DOHH2 (cell line): Measurements from ENCODE around the gene TTC39A.

Source experiments
- H3F3A ChIP-seq: fragments of 200-600 bp; sonication (generic), shearing (Covaris generic); 2 replicates; pipeline ENCODE4 v1.6.0; 2016; ENCODE audit warnings: antibody characterized with exemption, mild to moderate bottlenecking; ENCODE audit not compliant: control insufficient read depth, insufficient read depth
- H3K27ac ChIP-seq: fragments of 200-600 bp; sonication (generic); 2 replicates; pipeline ENCODE4 v1.5.1; 2014; ENCODE audit warnings: low read depth, mild to moderate bottlenecking, low read length, moderate library complexity
- H3K27me3 ChIP-seq: fragments of 200-600 bp; sonication (generic); 2 replicates; pipeline ENCODE4 v1.6.1; 2014; ENCODE audit warnings: mild to moderate bottlenecking, low read length, mixed read lengths; ENCODE audit not compliant: control insufficient read depth
- H3K36me3 ChIP-seq: fragments of 200-600 bp; sonication (generic); 2 replicates; pipeline ENCODE4 v1.6.1; 2014; ENCODE audit warnings: mild to moderate bottlenecking, low read length, moderate library complexity, mixed read lengths; ENCODE audit not compliant: control insufficient read depth
- H3K4me1 ChIP-seq: fragments of 200-600 bp; sonication (generic); 2 replicates; pipeline ENCODE4 v1.6.1; 2014; ENCODE audit warnings: mild to moderate bottlenecking, low read length, mixed read lengths; ENCODE audit not compliant: control insufficient read depth
- H3K4me2 ChIP-seq: fragments of 200-600 bp; sonication (generic); 2 replicates; pipeline ENCODE4 v1.6.0; 2014; ENCODE audit warnings: mild to moderate bottlenecking, low read length, moderate library complexity
- H3K4me3 ChIP-seq: fragments of 200-600 bp; sonication (generic); 2 replicates; pipeline ENCODE4 v1.5.1; 2014; ENCODE audit warnings: mild to moderate bottlenecking, low read length, mixed read lengths
- H3K79me2 ChIP-seq: fragments of 200-600 bp; sonication (generic); 2 replicates; pipeline ENCODE4 v1.6.1; 2014; ENCODE audit warnings: mild to moderate bottlenecking, low read length, mixed read lengths; ENCODE audit not compliant: control insufficient read depth
- H3K9me2 ChIP-seq: fragments of 200-600 bp; sonication (generic); replicated peaks from 2 replicates; pipeline ENCODE4 v1.6.1; 2014; ENCODE audit warnings: mild to moderate bottlenecking, low read length, mixed read lengths; ENCODE audit not compliant: control insufficient read depth
- H3K9me3 ChIP-seq: fragments of 200-600 bp; sonication (generic); 2 replicates; pipeline ENCODE4 v1.6.1; 2014; ENCODE audit warnings: antibody characterized with exemption, low read length, mixed read lengths; ENCODE audit not compliant: control insufficient read depth, insufficient read depth
- H4K20me1 ChIP-seq: fragments of 200-600 bp; sonication (generic); 2 replicates; pipeline ENCODE4 v1.6.0; 2014; ENCODE audit warnings: low read depth, mild to moderate bottlenecking, antibody characterized with exemption, low read length, moderate library complexity; ENCODE audit not compliant: control insufficient read depth, insufficient read depth
- EZH2phosphoT487 ChIP-seq: fragments of 200-600 bp; sonication (generic); IDR thresholded peaks from 2 replicates; pipeline ENCODE4 v1.6.1; 2017; ENCODE audit warnings: borderline replicate concordance, mild to moderate bottlenecking, antibody characterized with exemption, low read length, moderate library complexity, mixed read lengths
- TF ChIP-seq, protein P1 (sequence below): fragments of 200-600 bp; sonication (generic); IDR thresholded peaks from one replicate; pipeline ENCODE4 v1.5.1; 2014; ENCODE audit warnings: antibody characterized with exemption, mild to moderate bottlenecking, low read depth, low read length; ENCODE audit not compliant: poor library complexity, severe bottlenecking

Gene TTC39A

DNA sequence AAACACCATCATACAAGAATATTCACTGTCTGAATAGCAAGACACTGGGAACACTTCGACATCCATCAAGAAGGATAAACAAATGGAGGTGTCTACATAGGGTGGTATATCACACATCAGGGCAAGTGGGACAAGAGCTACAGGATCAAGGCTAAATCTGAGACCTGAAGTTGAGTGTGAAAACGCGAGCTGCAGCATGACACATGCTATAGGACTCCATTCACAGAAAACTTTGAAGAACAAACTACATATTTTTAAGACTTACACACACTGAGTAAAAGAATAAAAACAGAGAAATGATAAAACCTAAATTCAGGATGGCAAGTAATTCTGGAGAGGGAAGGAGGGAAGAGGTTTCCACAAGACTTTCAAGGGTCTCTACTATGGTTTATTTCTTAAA is 2.1 kb downstream of the TTC39A start:
- Histone ChIP-seq H3K4me1 (no peaks in the 10 kb centered on the region), H3K9me2 (no peaks in the 10 kb centered on the region), H3K27me3 (peaks cover 34% of the 10 kb centered on the region), H3K4me2 (no peak overlapping the region), H3K79me2 (no peaks in the 10 kb centered on the region), H3K9me3 (no peaks in the 10 kb centered on the region), H3F3A (no peaks in the 10 kb centered on the region), H3K4me3 (no peak overlapping the region), H3K36me3 (no peaks in the 10 kb centered on the region), H3K27ac (no peak overlapping the region), H4K20me1 (no peaks in the 10 kb centered on the region)
- TF ChIP-seq, protein P1, sequence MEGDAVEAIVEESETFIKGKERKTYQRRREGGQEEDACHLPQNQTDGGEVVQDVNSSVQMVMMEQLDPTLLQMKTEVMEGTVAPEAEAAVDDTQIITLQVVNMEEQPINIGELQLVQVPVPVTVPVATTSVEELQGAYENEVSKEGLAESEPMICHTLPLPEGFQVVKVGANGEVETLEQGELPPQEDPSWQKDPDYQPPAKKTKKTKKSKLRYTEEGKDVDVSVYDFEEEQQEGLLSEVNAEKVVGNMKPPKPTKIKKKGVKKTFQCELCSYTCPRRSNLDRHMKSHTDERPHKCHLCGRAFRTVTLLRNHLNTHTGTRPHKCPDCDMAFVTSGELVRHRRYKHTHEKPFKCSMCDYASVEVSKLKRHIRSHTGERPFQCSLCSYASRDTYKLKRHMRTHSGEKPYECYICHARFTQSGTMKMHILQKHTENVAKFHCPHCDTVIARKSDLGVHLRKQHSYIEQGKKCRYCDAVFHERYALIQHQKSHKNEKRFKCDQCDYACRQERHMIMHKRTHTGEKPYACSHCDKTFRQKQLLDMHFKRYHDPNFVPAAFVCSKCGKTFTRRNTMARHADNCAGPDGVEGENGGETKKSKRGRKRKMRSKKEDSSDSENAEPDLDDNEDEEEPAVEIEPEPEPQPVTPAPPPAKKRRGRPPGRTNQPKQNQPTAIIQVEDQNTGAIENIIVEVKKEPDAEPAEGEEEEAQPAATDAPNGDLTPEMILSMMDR = no peak
- TF ChIP-seq EZH2phosphoT487 = no peak

DNA sequence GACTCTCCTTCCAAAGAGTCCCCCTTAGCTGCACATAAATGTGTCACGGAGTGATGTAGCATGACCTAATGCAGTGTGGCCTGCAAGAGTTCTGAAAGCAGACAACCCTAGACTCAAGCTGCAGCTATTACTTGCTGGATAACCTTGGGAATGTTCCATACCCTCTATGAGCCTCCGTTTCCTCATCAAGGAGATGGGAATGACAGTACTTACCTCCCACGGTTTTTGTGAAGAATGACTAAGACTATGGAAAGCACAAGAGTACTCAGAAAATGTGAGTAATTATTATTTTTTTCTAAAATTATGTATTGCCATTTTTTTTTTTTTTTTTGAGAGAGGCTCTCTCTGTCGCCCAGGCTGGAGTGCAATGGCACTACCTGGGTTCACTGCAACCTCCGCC is 3.0 kb downstream of the TTC39A start:
- Histone ChIP-seq H3K9me3 (no peaks in the 10 kb centered on the region), H3K4me1 (no peaks in the 10 kb centered on the region), H4K20me1 (no peaks in the 10 kb centered on the region), H3K4me2 (no peak overlapping the region), H3K9me2 (no peaks in the 10 kb centered on the region), H3K36me3 (no peaks in the 10 kb centered on the region), H3K79me2 (no peaks in the 10 kb centered on the region), H3F3A (no peaks in the 10 kb centered on the region), H3K27me3 (peaks cover 34% of the 10 kb centered on the region), H3K27ac (no peak overlapping the region), H3K4me3 (no peak overlapping the region)
- TF ChIP-seq, protein P1 = no peak
- TF ChIP-seq EZH2phosphoT487 = no peak

DNA sequence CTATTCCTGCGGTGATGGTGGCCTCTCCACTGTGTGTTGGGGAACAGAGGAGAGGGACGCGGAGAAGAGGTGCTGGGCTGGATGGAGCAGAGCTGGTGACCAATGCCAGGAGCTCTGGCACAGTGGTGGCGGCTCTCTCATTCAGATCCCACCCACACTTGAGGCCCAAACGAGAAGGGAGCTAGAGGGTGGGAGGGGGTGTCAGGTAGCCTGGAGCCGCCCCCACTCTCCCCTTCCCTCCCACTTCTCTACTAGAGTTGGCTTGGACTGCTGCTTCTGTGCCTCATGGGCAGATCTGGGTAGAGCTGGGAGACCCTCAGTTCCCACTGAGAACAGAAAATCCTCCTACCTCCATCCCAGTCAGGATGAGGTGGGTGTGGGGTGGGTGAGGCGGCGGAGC is 3.5 kb downstream of the TTC39A start:
- Histone ChIP-seq H3K4me3 (no peak overlapping the region), H3K4me2 (no peak overlapping the region), H3K27me3 (peaks cover 31% of the 10 kb centered on the region), H3K27ac (no peak overlapping the region), H3K9me3 (no peaks in the 10 kb centered on the region), H3K4me1 (no peaks in the 10 kb centered on the region), H3F3A (no peaks in the 10 kb centered on the region), H3K79me2 (no peaks in the 10 kb centered on the region), H3K36me3 (no peaks in the 10 kb centered on the region), H4K20me1 (no peaks in the 10 kb centered on the region), H3K9me2 (no peaks in the 10 kb centered on the region)
- no peak for TF ChIP-seq EZH2phosphoT487
- TF ChIP-seq, protein P1 = no peak
